ENCODE measurements around the gene GALNS. TPM values are rescaled to one million over a fixed set of nuclear protein-coding genes. Genes with fewer than 3 reads are reported as not detected.
A peak's percentile ranks its signal among the peaks of the same experiment; 100 is the strongest.
"Not testable (repeated sequence)": the region's sequence is repeated elsewhere in the genome, so short reads cannot be mapped to it uniquely, and the experiment has no call there.

The GALNS gene
- total RNA-seq, 1 experiment from 2014 or later: 15.2 TPM

DNA sequence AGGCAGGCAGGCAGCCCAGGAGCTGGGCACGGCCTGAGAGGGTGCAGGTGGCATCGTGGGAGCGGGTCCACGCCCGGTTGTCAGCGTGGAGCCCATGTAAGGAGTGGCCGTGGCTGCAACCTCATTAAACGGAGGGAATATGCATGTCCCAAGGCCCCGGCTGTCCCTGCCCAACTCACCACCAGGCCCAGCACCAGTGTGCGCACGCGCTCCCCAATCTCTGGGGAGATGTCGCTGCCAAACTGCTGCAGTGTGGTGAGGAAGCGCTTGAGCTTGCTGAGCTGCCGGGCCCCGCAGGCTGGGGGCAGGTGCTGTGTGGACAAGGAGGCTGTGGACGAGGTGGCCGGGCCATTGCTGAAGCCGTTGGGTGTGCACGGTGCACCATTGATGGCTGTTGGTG lies 35.3 kb upstream of the GALNS start:
- in situ Hi-C loops (cut with HindIII; ENCODE audit: low pct_unique_long_range_greater_than_20kb, low sequenced_read_pairs): no loop called here
- no peak for DNase-seq (ENCODE audit: low read depth, low spot score)

DNA sequence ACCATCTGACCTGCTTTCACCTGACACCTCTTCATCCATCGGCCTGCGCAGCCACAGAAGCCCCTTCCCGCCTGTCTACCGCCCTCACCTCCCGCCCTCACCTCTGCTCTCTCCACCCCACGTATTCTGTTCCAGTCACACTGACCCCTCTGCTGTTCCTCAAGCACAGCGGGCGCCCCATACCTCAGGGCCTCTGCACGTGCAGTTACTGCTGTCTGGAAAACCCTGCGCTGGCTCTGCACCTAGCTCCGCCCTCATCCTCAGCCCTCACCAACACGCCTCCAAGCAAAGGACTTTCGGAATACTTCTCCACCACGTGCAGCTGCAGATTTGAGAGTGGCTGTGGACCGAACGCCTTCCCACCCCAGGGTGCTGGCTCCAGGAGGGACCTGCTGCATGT lies 34.3 kb upstream of the GALNS start:
- in situ Hi-C loops (cut with HindIII; ENCODE audit: low pct_unique_long_range_greater_than_20kb, low sequenced_read_pairs): no loop called here
- no peak for DNase-seq (ENCODE audit: low read depth, low spot score)

DNA sequence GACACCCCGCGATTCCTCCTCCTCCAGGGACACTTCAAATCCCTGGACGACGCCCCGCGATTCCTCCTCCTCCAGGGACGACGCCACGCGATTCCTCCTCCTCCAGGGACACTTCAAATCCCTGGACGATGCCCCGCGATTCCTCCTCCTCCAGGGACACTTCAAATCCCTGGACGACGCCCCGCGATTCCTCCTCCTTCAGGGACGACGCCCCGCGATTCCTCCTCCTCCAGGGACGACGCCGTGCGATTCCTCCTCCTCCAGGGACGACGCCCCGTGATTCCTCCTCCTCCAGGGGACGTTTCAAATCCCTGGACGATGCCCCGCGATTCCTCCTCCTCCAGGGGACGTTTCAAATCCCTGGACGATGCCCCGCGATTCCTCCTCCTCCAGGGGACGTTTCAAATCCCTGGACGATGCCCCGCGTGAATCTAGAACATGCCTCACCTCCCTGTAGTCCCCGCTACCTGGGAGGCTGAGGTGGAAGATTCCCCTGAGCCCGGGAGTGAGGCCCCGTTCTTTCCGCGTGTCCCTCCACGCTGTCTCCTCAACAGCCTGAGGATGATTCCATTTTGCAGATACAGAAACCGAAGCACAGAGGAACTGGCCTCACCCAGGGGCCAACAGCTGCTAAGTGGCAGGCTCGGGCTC lies 33.1 kb upstream of the GALNS start:
- in situ Hi-C loops (cut with HindIII; ENCODE audit: low pct_unique_long_range_greater_than_20kb, low sequenced_read_pairs); DNase-seq (ENCODE audit: low read depth, low spot score): not testable (repeated sequence)

DNA sequence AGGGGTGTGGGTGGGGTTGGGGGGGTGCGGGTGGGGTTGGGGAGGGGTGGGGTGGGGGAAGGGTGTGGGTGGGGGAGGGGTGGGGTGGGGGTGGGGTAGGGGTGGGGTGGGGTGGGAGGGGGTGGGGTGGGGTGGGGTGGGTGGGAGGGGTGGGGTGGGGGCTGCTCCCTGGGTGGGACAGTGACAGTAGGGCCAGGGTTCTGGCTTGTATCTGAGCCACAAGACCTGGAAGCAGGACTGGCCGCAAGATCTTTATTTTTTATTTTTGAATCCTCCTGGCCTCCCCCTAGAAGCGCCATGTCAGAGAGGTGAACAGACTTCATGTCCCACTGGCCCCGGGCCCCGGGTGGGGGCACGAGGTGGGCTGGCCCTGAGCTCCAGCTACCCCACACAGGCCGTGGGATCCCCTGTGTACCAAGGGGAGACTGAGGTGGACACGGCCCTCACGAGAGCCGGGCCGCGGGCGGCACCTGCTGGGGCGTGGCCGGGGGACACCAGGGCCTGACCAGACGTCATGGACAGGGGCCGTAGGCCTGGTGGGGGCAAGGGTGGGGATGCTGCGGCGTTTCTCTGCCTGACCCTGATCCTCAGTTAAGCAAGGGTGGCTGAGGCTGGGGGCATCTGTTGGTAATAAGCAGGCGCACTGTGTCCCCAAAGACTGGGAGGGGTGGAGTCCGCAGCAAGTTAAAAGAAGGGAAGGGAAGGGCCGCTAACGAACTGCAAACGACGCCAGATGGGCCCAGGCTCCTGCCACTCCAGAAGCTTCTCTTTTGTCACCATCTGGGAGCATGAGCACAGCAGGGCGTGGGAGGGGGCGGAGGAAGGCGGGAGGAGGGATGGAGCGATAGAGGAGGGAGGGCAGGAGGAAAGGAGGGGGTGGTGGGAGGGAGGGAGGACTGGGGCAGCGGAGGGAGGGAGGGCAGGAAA lies 32.0 kb upstream of the GALNS start:
- in situ Hi-C loops (cut with HindIII; ENCODE audit: low pct_unique_long_range_greater_than_20kb, low sequenced_read_pairs): no loop called here
- no peak for DNase-seq (ENCODE audit: low read depth, low spot score)

DNA sequence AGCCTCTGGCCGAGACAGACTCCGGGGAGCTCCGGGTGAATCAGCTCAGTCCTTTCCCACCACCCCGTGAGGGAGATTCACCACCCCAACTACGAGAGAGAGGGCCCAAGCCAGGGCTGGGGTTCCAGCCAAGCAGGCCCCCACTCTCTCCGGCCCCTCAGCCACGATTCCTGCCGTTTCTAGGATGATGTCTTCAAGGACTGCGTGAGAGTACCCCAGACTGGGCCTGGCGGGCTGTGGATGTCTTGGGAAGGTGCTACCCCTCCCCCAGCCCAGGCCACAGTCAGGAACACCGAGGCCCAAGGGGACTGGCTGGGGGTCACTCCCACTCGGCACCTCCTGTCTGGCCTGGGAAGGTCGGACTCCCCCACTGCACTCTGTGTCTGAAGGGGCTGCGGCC lies 31.3 kb upstream of the GALNS start:
- in situ Hi-C loops (cut with HindIII; ENCODE audit: low pct_unique_long_range_greater_than_20kb, low sequenced_read_pairs): no loop called here
- DNase-seq (ENCODE audit: low read depth, low spot score): no peak

DNA sequence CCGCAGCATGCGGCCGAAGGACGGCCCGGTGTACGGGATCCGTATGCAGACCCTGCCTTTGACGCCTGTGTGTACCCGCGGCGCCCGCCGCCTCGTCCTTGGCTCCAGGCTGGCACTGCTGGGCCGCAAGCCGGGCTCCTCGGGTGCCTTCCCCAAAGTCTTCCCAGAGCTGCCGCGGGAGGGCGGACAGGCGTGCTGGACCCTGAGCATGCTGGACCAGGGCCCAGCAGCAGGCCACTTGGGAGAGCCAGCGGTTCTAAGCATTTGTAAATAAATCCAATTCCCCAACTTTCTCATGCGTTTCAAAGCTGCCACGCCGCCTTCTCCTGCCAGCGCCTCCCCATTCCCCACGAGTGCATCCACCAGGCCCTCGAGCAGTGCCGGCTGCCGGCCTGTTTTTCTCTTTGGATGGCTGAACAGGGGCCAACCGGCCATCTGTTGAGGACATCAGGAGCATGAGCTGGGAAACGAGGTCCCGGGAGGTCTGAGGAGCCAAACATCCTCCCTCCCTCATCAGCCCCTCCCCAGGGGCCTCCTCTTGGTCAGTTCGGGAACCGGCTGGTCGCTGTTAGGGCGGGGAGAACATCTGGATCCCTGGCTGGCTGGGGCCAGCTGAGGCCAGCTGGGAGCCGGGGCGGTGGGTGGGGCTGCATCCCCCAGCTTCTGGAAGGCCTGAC lies 30.2 kb upstream of the GALNS start:
- in situ Hi-C loops (cut with HindIII; ENCODE audit: low pct_unique_long_range_greater_than_20kb, low sequenced_read_pairs): no loop called here
- no peak for DNase-seq (ENCODE audit: low read depth, low spot score)

DNA sequence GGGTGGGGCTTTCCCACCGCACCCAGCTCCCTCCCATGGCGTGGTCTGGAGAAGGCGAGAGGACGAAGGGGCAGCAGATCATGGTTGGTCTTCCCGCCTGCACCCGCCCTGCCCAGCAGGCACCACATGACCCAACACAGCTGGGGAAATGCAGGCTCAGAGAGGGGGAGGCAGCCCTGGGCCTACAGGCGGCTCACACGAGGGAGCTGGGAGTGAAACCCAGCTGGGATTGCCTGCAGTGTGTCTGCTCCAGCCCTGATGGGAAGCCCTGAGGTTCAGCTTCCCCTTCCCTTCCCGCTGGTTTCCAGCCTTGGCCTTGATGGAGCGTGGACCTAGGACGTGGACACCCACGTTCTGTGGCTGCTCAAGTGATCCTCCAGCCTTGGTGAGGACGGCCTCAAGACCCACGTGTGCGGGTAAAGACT lies 29.7 kb upstream of the GALNS start:
- in situ Hi-C loops (cut with HindIII; ENCODE audit: low pct_unique_long_range_greater_than_20kb, low sequenced_read_pairs): no loop called here
- DNase-seq (ENCODE audit: low read depth, low spot score): no peak

DNA sequence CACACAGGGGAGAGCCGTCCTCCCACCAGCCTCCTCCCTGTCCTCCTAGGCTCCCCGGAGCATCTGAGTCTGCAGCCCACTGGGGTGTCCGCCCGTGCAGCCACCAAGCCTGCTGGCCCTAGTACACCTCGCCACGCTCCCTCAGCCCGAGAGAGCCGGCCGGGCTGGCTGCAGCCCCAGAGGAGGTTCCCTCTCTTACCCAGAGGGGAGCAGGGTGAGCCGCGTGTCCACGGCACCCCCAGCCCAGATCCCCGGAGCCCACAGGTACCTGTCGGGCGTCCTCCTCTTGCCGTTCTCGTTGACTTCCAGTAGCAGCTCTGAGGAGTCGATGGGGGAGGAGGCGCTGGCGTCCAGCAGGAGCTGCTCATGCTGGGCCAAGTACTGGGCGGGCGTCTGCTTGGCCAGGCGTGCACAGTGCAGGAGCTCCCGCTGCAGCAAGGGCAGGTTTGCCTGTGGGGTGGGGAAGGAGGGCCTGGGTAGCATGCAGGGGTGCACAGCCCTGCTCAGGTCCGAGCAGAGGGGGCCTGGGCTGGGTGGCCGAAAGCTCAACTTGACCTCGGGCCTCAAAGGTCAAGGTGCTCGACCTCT lies 29.0 kb upstream of the GALNS start:
- in situ Hi-C loops (cut with HindIII; ENCODE audit: low pct_unique_long_range_greater_than_20kb, low sequenced_read_pairs): no loop called here
- DNase-seq (ENCODE audit: low read depth, low spot score): no peak

DNA sequence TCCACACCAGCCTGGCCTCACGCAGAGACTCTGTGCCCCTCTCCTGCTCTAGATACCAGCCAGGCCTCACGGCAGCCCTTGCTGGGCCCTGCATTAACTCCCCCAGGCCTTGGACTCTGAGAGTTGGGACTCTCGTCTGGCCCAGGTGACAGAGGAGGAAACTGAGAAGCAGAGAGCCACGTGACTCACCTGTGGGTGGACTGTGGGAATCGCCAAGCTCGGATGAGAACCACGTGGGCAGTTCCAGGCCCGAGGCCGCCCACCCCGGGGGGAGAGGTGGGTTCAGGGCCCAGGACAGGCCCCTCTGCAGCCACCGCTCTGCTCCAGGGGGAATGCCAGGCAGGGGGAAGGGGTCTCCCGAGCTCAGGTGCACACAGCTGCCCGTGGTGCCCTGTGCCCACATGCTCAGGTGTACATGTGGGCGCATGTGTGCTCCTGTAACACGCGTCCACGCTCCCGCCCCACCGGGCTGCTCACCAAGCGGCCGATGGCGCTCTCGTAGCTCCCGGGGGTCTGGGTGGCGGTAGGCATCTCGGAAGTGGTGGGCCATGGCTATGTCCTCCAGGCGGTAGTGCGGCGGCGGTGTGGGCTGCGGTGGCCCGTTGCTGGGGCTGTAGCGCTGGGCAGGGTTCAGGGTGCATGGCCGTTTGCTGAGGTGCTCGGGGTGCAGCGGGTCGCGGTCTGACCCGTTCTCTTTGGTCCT lies 28.0 kb upstream of the GALNS start:
- no peak for DNase-seq (ENCODE audit: low read depth, low spot score)
- in situ Hi-C loops (cut with HindIII; ENCODE audit: low pct_unique_long_range_greater_than_20kb, low sequenced_read_pairs): no loop called here

DNA sequence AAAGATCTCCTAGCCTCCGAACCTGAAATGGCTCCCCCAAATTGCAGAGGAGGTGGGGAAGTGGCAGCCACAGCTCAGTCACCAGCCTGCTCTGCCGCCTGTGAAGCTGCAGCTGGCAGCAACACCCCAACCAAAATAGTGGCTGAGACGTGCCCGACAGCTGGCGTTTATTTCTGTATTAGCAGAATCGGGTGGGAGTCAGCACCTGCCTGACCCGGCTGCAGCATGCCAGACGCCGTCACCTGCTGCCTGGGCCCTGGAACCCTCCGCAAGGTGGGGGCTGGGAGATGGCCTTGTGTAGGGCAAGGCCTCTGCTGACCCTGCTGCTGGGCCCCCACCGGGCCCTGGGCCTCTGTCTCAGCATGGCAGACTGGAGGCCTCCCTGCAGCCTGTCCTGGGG lies 27.2 kb upstream of the GALNS start:
- DNase-seq (ENCODE audit: low read depth, low spot score): no peak
- in situ Hi-C loops (cut with HindIII; ENCODE audit: low pct_unique_long_range_greater_than_20kb, low sequenced_read_pairs): no loop called here

DNA sequence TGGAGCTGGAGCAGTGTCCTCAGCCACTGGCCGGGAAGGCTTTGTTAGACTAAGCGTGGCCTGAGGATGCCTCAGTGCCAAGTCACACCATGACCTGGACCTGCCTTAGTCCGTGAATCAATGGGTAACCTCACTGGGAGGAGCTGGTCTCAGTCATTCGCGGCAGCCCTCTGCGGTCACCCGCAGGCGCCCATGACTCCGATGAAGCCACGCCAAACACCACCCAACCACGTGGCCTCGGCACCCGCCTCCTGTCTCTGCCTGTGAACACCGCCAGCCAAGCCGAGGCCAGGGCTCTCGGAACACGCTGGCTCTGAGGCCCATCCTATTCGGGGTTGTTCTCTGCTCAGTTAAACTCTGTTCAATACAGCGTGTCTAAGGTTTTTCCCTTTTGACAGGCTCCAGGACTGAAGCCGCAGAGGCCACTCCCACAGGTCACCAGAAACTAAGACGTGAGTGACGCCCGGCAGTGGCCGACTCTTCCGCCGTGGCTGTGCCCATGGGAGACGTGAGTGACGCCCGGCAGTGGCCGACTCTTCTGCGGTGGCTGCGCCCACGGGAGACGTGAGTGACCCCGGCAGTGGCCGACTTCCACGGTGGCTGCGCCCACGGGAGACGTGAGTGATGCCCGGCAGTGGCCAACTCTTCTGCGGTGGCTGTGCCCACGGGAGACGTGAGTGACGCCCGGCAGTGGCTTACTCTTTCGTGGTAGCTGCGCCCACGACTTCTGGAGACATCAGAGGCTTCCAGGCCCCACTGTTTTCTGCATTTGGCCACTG lies 26.6 kb upstream of the GALNS start:
- no peak for DNase-seq (ENCODE audit: low read depth, low spot score)
- in situ Hi-C loops (cut with HindIII; ENCODE audit: low pct_unique_long_range_greater_than_20kb, low sequenced_read_pairs): no loop called here

DNA sequence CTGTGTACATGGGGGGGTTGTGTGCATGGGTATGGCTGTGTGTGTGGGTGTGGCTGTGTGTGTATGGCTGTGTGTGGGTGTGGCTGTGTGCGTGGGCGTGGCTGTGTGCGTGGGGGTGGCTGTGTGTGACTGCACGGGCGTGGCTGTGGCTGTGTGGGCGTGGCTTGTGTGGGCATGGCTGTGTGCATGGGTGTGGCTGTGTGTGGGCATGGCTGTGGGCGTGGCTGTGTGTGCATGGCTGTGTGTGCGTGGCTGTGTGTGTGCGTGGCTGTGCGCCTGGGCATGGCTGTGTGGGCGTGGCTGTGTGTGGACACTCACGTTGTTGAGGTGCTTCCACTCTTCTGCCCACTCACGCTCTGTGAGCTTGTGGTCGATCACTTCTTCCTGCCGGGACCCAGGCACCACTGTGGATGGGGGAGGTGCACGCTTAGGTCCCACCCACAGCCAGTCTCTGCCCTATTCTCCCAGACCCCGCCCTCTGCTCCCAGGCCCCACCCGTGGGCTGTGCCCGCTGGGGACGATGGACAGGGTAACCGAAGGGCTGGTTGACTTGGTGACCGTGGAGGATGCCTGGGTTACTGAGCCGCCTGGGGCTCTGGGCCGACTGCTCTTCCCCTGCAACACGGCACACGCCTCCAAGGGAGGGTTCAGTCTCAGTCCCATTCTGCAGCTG lies 25.7 kb upstream of the GALNS start:
- DNase-seq (ENCODE audit: low read depth, low spot score): peak; percentile 24
- in situ Hi-C loops (cut with HindIII; ENCODE audit: low pct_unique_long_range_greater_than_20kb, low sequenced_read_pairs): no loop called here

DNA sequence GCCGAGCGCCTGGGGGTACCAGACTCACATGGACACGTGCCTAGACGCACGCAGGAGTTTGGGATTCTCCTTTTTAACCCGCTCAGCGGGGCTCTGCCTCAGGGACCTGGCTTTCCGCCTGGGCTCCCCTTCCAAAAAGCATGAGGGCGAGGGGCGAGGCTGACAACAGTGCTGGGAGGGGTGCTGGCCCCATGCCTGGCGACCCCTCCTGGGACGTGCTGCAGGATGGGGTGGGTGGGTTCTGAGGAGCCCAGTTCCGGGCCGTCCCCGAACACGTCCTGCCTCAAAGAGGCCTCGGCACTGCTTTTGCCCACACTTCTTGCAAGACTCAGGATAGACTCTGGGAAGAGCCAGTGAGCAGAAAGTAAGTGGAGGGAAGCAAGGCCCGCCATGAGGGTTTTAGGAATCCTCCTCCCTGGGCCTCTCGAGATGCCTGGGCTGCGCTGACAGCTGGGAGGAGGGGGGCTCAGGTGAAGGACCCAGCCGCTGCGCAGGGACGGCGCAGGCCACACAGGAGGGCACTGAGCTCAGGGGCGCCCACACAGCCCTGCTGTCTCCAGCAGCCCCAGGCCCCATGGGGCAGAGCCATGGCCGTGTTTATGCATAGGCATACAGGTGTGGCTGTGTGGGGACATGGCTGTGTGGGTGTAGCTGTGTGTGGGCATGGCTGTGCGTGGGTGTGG lies 25.1 kb upstream of the GALNS start:
- in situ Hi-C loops (cut with HindIII; ENCODE audit: low pct_unique_long_range_greater_than_20kb, low sequenced_read_pairs): no loop called here

DNA sequence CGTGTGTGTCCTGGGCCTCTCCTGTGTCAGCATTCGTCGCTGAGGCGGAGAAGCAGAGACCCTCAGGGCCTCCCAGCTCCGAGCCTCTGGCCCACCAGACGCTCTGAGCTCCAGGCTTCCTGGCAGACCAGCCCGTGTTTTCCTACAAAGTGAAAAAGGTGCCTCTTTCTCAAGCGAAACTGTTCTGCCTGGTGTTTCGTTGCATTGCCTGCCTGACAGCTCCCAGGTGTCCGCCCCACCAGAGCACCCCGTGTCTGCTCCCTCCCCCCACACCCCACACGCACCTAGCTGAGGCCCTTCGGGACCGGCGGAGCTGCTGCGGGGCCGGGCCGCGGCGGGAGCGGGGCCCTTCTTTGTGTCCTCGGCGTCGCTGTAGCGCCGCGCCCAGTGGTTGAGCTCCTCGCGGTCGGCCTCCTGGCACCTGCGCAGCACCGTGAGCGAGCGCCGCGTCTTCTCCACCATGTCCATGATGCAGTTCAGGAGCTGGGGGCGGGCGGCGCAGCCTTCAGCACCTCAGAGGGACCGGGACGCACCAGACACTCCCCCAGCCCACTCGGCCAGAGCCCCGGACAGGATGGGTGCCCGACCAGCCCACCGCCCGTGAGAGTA lies 24.4 kb upstream of the GALNS start:
- in situ Hi-C loops (cut with HindIII; ENCODE audit: low pct_unique_long_range_greater_than_20kb, low sequenced_read_pairs): no loop called here

More for the DNA sequence above, 25.1 kb upstream of the GALNS start:
- DNase-seq (ENCODE audit: low read depth, low spot score): no peak

DNA sequence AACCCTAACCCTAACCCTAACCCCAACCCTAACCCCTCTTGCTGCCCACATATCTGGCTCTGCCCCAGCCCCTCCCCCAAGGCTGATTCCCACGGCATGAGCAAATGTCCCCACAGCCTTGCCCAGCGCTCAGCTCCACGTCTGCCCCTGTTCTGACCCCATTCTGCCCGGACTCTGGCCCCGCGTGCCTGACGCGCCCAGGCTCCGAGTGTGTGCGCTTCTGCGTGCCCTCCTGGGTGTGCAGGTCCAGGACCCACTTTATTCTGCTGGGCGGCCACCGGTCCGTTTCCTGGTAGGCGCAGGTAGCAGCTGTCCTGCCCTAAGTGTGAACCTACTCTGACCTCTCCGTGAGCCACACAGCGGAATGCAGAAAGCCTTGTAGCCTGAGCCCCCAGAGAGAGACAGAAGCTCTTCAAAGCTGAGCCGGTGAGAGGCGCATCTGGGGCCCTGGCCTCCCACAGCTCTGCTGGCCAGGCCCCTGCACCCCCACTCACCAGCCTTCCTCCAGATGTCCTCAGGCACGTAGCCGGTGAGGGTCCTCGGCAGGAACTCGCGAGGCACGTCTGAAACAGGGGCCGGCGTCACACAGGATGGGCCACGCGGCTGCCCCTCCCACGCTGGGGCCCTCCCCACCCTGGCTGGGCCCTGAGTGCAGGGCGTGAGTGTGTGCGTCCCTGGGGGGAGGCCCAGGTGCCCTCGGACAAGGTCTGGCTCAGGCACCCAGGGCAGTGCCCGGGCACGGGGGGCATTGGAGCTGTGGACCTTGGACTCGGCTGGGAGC lies 23.7 kb upstream of the GALNS start:
- no peak for DNase-seq (ENCODE audit: low read depth, low spot score)
- in situ Hi-C loops (cut with HindIII; ENCODE audit: low pct_unique_long_range_greater_than_20kb, low sequenced_read_pairs): no loop called here

More for the DNA sequence above, 24.4 kb upstream of the GALNS start:
- DNase-seq (ENCODE audit: low read depth, low spot score): no peak

Measured in SK-MEL-5 (cell line).